ENCODE data around the gene PRKCH. TPM values are rescaled to one million over a fixed set of nuclear protein-coding genes. Genes with fewer than 3 reads are reported as not detected.
"Not testable (repeated sequence)": the region's sequence is repeated elsewhere in the genome, so short reads cannot be mapped to it uniquely, and the experiment has no call there.

Gene PRKCH
- total RNA-seq, 1 donor from 2014 or later, result 43.0 TPM

- no peak for DNase-seq (ENCODE audit: low spot score)
Observed at GRCh38 chr14:61526405-61527312, 205.3 kb downstream of the PRKCH start.

GRCh38 chr14:61527325-61528100 is 206.1 kb downstream of the PRKCH start:
- no peak for DNase-seq (ENCODE audit: low spot score)

GRCh38 chr14:61528591-61529021 is 207.2 kb downstream of the PRKCH start:
- no peak for DNase-seq (ENCODE audit: low spot score)

- not testable (repeated sequence) for DNase-seq (ENCODE audit: low spot score)
Observed at GRCh38 chr14:61529360-61529759, 208.0 kb downstream of the PRKCH start.

- no peak for DNase-seq (ENCODE audit: low spot score)
Observed at GRCh38 chr14:61530296-61530695, 208.9 kb downstream of the PRKCH start.

- no peak for DNase-seq (ENCODE audit: low spot score)
Observed at GRCh38 chr14:61530896-61531295, 209.5 kb downstream of the PRKCH start.

- no peak for DNase-seq (ENCODE audit: low spot score)
Observed at GRCh38 chr14:61531465-61532122, 210.2 kb downstream of the PRKCH start.

- no peak for DNase-seq (ENCODE audit: low spot score)
Observed at GRCh38 chr14:61532123-61532505, 210.7 kb downstream of the PRKCH start.

GRCh38 chr14:61532763-61533162 is 211.4 kb downstream of the PRKCH start:
- DNase-seq (ENCODE audit: low spot score), result no peak

- no peak for DNase-seq (ENCODE audit: low spot score)
Observed at GRCh38 chr14:61533513-61534255, 212.3 kb downstream of the PRKCH start.

GRCh38 chr14:61535032-61535431 is 213.7 kb downstream of the PRKCH start:
- no peak for DNase-seq (ENCODE audit: low spot score)

GRCh38 chr14:61535458-61535857 is 214.1 kb downstream of the PRKCH start:
- DNase-seq (ENCODE audit: low spot score), result no peak

- no peak for DNase-seq (ENCODE audit: low spot score)
Observed at GRCh38 chr14:61536661-61537562, 215.5 kb downstream of the PRKCH start.

GRCh38 chr14:61537563-61538463 is 216.4 kb downstream of the PRKCH start:
- no peak for DNase-seq (ENCODE audit: low spot score)

GRCh38 chr14:61538464-61539022 is 217.2 kb downstream of the PRKCH start:
- no peak for DNase-seq (ENCODE audit: low spot score)

- no peak for DNase-seq (ENCODE audit: low spot score)
Observed at GRCh38 chr14:61539631-61540030, 218.3 kb downstream of the PRKCH start.

- no peak for DNase-seq (ENCODE audit: low spot score)
Observed at GRCh38 chr14:61540931-61541330, 219.6 kb downstream of the PRKCH start.

Data from mesenteric fat pad (tissue), 1 donor.